OCI-LY1 (cell line): Measurements from ENCODE around the gene NRP1.

Experiments
- H2AFZ ChIP-seq: fragments of 200-600 bp; sonication (generic), shearing (Covaris generic); 2 replicates; pipeline ENCODE4 v1.6.0; 2014; ENCODE audit warnings: antibody characterized with exemption, mild to moderate bottlenecking, low read length
- H3F3A ChIP-seq: fragments of 200-600 bp; sonication (generic), shearing (Covaris generic); 2 replicates; pipeline ENCODE4 v1.6.0; 2014; ENCODE audit warnings: mild to moderate bottlenecking, antibody characterized with exemption, low read length, moderate library complexity; ENCODE audit not compliant: insufficient read depth
- H3K27ac ChIP-seq: fragments of 200-600 bp; sonication (generic); 2 replicates; pipeline ENCODE4 v1.5.1; 2014; ENCODE audit warnings: low read length, mixed run types, mild to moderate bottlenecking, low read depth; ENCODE audit not compliant: poor library complexity, severe bottlenecking
- H3K27me3 ChIP-seq: fragments of 200-600 bp; sonication (generic); 2 replicates; pipeline ENCODE4 v1.6.0; 2014; ENCODE audit warnings: antibody characterized with exemption, mild to moderate bottlenecking, low read length, moderate library complexity; ENCODE audit not compliant: insufficient read depth
- H3K36me3 ChIP-seq: fragments of 200-600 bp; sonication (generic); 2 replicates; pipeline ENCODE4 v1.6.1; 2014; ENCODE audit warnings: mild to moderate bottlenecking, antibody characterized with exemption, low read length, moderate library complexity, mixed read lengths; ENCODE audit not compliant: insufficient read depth
- H3K4me1 ChIP-seq: fragments of 200-600 bp; sonication (generic); 2 replicates; pipeline ENCODE4 v1.5.1; 2014; ENCODE audit warnings: mild to moderate bottlenecking, low read length, moderate library complexity; ENCODE audit not compliant: insufficient read depth, severe bottlenecking
- H3K4me2 ChIP-seq: fragments of 200-600 bp; sonication (generic), shearing (Covaris generic); 2 replicates; pipeline ENCODE4 v1.6.1; 2014; ENCODE audit warnings: low read length
- H3K4me3 ChIP-seq: fragments of 200-600 bp; sonication (generic); 2 replicates; pipeline ENCODE4 v1.5.1; 2014; ENCODE audit warnings: low read length, low read depth, mild to moderate bottlenecking, mixed read lengths; ENCODE audit not compliant: poor library complexity, severe bottlenecking
- H3K79me2 ChIP-seq: fragments of 200-600 bp; shearing (Covaris generic); 2 replicates; pipeline ENCODE4 v1.6.1; 2016; ENCODE audit warnings: mixed run types, low read length, mixed read lengths; ENCODE audit not compliant: insufficient read depth
- H3K9ac ChIP-seq: fragments of 200-600 bp; sonication (generic), shearing (Covaris generic); 2 replicates; pipeline ENCODE4 v1.6.1; 2014; ENCODE audit warnings: mild to moderate bottlenecking, low read length, mixed read lengths
- H3K9me2 ChIP-seq: fragments of 200-600 bp; sonication (generic), shearing (Covaris generic); 2 replicates; pipeline ENCODE4 v1.6.1; 2014; ENCODE audit warnings: low read depth, mild to moderate bottlenecking, low read length, mixed read lengths
- H3K9me3 ChIP-seq: fragments of 200-600 bp; shearing (Covaris generic); 2 replicates; pipeline ENCODE4 v1.6.1; 2014; ENCODE audit warnings: low read length, mixed read lengths
- H4K20me1 ChIP-seq: fragments of 200-600 bp; sonication (generic), shearing (Covaris generic); 2 replicates; pipeline ENCODE4 v1.6.0; 2016; ENCODE audit warnings: mild to moderate bottlenecking, low read length; ENCODE audit not compliant: insufficient read depth
- CTCF ChIP-seq: fragments of 200-600 bp; sonication (generic), shearing (Covaris generic); IDR thresholded peaks from 2 replicates; pipeline ENCODE4 v1.5.1; 2017; ENCODE audit warnings: mild to moderate bottlenecking, antibody characterized with exemption, low read length, moderate library complexity, mixed read lengths
- EZH2 ChIP-seq: fragments of 200-600 bp; sonication (generic), shearing (Covaris generic); IDR thresholded peaks from 2 replicates; pipeline ENCODE4 v1.8.0; 2017; ENCODE audit warnings: borderline replicate concordance, mixed run types, mild to moderate bottlenecking, antibody characterized with exemption, low read length, moderate library complexity, mixed read lengths

Gene NRP1

GRCh38 chr10:33365301-33365700, 30.8 kb upstream of the NRP1 start:
- H3K27ac ChIP-seq: no peak overlapping the region
- no peak overlapping the region for H2AFZ ChIP-seq
- no peaks in the 10 kb centered on the region for H3K79me2 ChIP-seq
- no peaks in the 10 kb centered on the region for H3K9me2 ChIP-seq
- H3F3A ChIP-seq: no peaks in the 10 kb centered on the region
- H4K20me1 ChIP-seq: no peaks in the 10 kb centered on the region
- no peaks in the 10 kb centered on the region for H3K36me3 ChIP-seq
- H3K4me3 ChIP-seq: no peak overlapping the region
- H3K27me3 ChIP-seq: no peaks in the 10 kb centered on the region
- H3K4me1 ChIP-seq: no peaks in the 10 kb centered on the region
- no peak overlapping the region for H3K4me2 ChIP-seq
- no peaks in the 10 kb centered on the region for H3K9me3 ChIP-seq
- no peak for TF ChIP-seq CTCF
- no peak for TF ChIP-seq EZH2
- no peak overlapping the region for H3K9ac ChIP-seq

GRCh38 chr10:33363106-33363505, 28.6 kb upstream of the NRP1 start:
- TF ChIP-seq EZH2: no peak
- Histone ChIP-seq H3K9me3 (no peaks in the 10 kb centered on the region), H3K4me3 (no peak overlapping the region), H3F3A (no peaks in the 10 kb centered on the region), H3K27ac (no peak overlapping the region), H3K9me2 (no peaks in the 10 kb centered on the region), H3K36me3 (no peaks in the 10 kb centered on the region), H3K27me3 (no peaks in the 10 kb centered on the region), H3K79me2 (no peaks in the 10 kb centered on the region), H4K20me1 (no peaks in the 10 kb centered on the region), H2AFZ (no peak overlapping the region), H3K4me1 (no peaks in the 10 kb centered on the region), H3K9ac (no peak overlapping the region), H3K4me2 (no peak overlapping the region)

- H3K9me2 ChIP-seq: no peaks in the 10 kb centered on the region
- no peaks in the 10 kb centered on the region for H3K36me3 ChIP-seq
- no peaks in the 10 kb centered on the region for H3K79me2 ChIP-seq
- no peaks in the 10 kb centered on the region for H3K4me1 ChIP-seq
- H3K9ac ChIP-seq: no peak overlapping the region
- TF ChIP-seq EZH2: no peak
- TF ChIP-seq CTCF: no peak
- H3K4me3 ChIP-seq: no peak overlapping the region
- no peaks in the 10 kb centered on the region for H4K20me1 ChIP-seq
- no peak overlapping the region for H2AFZ ChIP-seq
- H3K4me2 ChIP-seq: no peak overlapping the region
- H3K9me3 ChIP-seq: no peaks in the 10 kb centered on the region
- no peaks in the 10 kb centered on the region for H3F3A ChIP-seq
- no peaks in the 10 kb centered on the region for H3K27me3 ChIP-seq
- H3K27ac ChIP-seq: no peak overlapping the region
Observed at GRCh38 chr10:33358016-33358415, 23.5 kb upstream of the NRP1 start.

- Histone ChIP-seq H2AFZ (no peak overlapping the region), H3K4me2 (no peak overlapping the region), H3K9ac (no peak overlapping the region), H3K79me2 (no peaks in the 10 kb centered on the region), H3K9me2 (no peaks in the 10 kb centered on the region), H3K27ac (no peak overlapping the region), H3F3A (no peaks in the 10 kb centered on the region), H3K27me3 (no peaks in the 10 kb centered on the region), H4K20me1 (no peaks in the 10 kb centered on the region), H3K4me3 (no peak overlapping the region), H3K4me1 (no peaks in the 10 kb centered on the region), H3K36me3 (no peaks in the 10 kb centered on the region), H3K9me3 (no peaks in the 10 kb centered on the region)
- no peak for TF ChIP-seq EZH2
- no peak for TF ChIP-seq CTCF
Observed at GRCh38 chr10:33355274-33355673, 20.8 kb upstream of the NRP1 start.
